Stimulated activated CD4-positive, alpha-beta T cell treated with anti-CD3 and anti-CD28 coated beads, Interleukin-12 subunit alpha, Interleukin-12 subunit beta, amount 100 ng/mL, for 24 hours (primary cell): Measurements from ENCODE around the gene USP34.
"Not testable (repeated sequence)": the region's sequence is repeated elsewhere in the genome, so short reads cannot be mapped to it uniquely, and the experiment has no call there.

Experiments
- DNase-seq, 2 experiments: peaks; one replicate each; pipeline ENCODE4 v3.0.0-alpha.2; 2020; ENCODE audit warnings: low read depth in 2 of 2

The USP34 gene, protein sequence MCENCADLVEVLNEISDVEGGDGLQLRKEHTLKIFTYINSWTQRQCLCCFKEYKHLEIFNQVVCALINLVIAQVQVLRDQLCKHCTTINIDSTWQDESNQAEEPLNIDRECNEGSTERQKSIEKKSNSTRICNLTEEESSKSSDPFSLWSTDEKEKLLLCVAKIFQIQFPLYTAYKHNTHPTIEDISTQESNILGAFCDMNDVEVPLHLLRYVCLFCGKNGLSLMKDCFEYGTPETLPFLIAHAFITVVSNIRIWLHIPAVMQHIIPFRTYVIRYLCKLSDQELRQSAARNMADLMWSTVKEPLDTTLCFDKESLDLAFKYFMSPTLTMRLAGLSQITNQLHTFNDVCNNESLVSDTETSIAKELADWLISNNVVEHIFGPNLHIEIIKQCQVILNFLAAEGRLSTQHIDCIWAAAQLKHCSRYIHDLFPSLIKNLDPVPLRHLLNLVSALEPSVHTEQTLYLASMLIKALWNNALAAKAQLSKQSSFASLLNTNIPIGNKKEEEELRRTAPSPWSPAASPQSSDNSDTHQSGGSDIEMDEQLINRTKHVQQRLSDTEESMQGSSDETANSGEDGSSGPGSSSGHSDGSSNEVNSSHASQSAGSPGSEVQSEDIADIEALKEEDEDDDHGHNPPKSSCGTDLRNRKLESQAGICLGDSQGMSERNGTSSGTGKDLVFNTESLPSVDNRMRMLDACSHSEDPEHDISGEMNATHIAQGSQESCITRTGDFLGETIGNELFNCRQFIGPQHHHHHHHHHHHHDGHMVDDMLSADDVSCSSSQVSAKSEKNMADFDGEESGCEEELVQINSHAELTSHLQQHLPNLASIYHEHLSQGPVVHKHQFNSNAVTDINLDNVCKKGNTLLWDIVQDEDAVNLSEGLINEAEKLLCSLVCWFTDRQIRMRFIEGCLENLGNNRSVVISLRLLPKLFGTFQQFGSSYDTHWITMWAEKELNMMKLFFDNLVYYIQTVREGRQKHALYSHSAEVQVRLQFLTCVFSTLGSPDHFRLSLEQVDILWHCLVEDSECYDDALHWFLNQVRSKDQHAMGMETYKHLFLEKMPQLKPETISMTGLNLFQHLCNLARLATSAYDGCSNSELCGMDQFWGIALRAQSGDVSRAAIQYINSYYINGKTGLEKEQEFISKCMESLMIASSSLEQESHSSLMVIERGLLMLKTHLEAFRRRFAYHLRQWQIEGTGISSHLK (N-terminal part only)

DNA sequence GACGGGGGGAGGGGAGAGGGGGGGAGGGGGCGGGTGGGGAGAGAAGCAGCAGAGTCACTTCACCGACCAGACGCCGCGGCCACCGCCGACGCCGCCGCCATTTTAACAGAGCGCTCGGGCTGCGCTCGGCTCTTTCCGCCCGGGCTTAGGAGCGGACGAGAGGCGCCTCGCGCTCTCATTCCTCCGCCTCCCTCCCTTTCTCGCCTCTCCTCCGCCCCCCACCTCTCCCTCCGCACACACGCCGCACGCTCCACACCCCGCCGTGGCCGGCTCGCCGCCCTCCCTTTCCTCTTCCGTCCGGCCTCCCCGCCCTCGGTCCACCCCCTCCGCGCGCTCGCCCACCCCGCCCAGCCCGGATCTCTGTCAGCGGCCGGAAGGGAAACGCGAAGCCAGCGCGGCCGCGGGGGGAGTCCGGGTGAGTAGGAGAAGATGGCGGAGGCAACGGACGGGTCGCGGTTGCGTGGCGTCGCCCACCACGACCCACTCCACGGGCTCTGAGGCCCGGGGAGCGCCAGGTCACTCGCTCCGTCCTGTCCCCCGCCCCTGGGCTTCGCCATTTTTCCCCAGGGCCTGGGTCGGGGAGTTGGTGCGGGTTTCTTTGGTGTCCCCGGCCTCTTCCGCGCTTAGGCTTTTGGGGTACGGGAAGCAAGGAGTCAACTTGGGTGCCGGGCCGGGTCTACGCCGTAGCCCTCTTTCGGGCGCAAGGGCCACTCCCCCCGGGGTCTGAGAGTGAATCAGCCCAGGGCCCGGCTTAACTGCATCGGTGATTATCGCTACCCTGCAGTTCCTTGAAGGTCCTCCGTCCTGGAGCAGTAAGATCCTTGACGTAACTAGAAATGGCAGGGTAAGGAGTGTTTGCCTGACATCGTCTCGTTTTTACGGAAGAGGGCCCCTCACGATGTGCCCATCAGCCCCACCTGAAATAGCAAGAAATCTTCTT is at the start of gene USP34:
Gene USP34, minus strand, starts transcription at position 123 of the 940 bp plus-strand sequence. CDS start 395 bp downstream, outside the sequence.
- peak; percentile 84 to 87 for DNase-seq

DNA sequence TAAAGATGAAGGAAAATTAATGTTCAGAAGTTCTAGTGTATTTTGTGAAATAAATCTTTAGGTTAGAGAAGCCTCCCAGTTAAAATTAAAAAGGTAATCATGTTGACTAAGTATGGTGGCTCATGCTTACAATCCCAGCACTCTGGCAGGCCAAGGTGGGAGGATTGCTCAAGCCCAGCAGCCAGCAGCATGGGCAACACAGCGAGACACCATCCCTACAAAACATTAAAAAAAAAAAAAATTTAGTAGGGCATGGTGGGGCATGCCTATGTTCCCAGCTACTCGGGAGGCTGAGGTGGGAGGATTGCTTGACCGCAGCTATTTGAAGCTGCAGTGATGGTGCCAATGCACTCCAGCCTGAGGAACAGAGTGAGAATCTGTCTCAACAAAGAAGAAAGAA is 49.4 kb upstream of the USP34 start:
- DNase-seq, result no peak

DNA sequence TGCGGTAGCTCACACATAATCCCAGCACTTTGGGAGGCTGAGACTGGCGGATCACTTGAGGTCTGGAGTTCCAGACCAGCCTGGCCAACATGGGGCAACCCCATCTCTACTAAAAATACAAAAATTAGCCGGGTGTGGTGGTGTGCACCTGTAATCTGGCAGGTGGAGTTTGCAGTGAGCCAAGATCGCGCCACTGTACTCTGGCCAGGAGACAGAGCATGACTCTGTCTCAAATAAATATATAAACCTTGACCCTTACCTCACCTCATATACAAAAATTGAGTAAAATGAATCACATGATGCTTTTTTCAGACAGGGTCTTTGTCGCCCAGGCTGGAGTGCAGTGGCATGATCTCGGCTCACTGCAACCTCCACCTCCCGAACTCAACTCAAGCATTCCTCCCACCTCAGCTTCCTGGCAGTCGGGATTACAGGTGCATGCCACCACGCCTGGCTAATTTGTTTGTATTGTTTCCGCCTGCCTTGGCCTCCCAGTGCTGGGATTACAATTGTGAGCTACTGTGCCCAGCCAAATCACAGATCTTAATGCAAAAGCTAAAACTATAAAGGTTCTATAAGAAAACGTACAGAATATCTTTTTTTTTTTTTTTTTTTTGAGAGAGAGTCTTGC is 42.0 kb upstream of the USP34 start:
- no peak for DNase-seq

DNA sequence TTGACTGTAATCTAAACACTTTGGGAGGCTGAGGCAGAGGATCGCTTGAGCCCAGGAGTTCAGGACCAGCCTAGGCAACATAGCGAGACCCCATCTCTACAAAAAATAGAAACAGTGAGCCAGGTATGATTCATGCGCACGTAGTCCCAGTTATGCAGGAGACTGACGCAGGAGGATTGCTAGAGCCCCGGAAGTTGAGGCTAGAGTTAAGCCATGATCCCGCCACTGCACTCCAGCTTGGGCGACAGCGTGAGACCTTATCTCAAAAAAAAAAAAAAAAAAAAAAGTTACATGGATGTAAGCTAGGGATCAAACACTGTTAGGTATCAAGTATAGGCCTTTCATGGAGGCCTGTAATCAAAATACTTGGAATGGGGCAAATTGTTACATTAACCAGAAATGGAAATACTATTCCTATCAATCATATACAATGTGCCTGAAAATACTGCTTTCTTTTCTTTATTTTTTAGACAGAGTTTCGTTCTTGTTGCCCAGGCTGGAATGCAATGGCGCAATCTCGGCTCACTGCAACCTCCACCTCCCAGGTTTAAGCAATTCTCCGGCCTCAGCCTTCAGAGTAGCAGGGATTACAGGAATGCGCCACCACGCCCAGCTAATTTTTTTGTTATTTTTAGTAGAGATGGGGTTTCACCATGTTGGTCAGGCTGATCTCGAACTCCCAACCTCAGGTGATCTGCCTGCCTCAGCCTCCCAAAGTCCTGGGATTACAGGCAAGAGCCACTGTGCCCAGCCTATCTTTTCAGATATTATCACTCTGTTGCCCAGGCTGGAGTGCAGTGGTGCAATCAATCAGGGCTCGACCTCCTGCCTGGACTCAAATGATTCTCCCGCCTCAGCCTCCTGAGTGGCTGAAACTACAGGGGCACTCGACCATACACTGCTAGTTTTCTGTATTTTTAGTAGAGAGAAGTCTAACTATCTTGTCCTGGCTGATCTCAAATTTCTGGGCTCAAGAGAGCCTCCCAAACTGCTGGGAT is 40.1 kb upstream of the USP34 start:
- no peak for DNase-seq

DNA sequence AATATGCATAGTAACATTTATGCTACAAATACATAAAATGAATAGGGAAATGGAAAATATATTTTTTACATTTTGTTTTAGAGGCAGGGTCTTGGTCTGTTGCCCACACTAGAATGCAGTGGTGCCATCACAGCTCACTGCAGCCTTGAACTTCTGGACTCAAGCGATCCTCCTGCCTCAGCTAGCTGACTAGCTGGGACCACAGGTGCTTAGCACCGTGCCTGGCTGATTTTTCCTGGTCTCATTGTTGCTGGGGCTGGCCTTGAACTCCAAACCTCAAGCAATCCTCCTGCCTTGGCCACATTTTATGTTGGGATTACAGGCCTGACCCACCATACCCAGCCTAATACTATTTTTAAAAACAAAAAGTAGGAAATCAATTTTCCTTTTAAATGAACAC is 34.1 kb upstream of the USP34 start:
- no peak for DNase-seq

DNA sequence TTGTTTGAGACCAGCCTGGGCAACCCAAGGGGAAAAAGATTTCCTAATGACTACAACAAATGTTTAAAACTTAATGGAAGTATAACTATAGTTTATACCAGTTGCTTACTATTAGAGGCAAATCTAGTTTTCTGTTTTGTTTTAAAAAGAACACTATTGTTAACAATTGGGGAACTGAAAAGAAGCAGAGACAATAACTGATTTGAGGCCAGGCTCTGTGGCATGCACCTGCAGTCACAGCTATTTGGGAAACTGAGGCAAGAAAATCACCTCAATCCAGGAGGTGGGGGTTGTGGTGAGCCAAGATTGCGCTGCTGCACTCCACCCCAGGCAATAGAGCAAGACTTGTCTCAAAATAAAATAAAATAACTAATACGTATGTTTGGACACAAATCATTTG is 28.2 kb upstream of the USP34 start:
- no peak for DNase-seq

DNA sequence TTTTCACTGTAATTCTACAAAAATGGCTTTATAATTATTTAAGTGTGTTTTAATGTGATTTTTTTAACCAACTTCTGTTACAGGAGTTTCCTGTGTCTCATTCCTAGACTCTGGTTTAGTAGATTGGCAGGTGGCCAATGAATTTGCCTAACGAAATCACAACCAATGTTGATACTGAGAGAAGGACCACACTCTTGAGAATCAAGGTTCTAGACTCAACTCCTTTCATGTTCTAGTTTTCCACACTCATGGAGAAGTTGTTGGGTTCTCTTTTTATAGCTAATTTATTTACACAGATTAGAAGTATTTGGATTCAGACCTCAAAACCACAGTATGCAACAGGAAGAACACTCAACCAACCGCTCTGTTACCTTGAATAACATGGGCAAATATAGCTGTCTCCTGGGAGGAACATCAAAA is 22.6 kb upstream of the USP34 start:
- no peak for DNase-seq

DNA sequence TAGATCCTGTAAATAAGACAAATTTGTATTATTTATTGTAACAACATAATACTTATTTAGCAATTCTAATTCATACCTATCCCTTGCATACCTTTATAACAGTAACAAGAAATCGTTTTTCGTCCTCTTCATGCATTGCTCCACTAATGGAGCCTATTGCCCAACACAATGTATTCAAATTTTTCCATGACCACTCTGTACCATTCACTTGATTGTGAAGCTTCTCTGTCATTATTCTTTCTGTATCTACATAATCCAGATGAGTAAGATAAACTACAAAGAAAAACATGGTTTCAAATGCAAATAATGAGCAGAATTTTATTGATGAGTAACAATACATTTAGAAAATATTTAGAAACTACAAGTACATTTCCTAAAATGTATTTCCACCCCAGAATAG is 21.6 kb upstream of the USP34 start:
- no peak for DNase-seq

DNA sequence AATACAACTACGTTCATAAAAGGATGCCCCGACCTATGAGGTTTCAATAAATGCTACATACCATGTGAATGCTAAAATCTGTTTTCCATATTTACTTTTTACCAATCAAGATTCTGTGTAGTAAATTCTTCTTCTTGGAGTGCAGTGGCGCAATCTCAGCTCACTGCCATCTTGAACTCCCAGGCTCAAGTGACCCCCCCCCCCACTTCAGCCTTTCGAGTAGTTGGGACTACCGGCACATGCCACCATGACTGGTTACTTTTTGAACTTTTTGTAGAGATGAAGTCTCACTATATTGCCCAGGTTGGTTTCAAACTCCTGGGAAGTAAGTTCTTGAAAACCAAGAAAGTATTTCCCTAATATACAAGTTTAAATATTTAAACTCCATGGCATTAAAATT is 14.4 kb upstream of the USP34 start:
- no peak for DNase-seq

DNA sequence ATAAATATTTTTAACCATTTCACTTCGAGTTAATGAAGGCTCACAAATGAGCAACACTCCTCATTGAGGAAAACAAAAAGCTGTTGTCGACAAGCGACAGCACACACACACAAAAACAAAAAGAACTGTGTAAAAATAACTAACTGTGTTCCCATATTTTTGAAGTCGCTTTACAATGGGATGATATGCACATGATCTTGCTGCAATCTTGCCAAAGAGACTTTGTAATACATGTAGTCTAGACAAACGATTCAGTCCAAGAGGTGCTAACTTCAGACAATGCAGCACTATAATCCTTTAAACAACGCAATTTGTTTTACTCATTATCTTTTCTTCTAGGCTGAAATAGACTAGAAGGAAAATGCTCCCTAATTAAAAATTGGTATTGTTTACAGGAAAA is 7.2 kb upstream of the USP34 start:
- no peak for DNase-seq

DNA sequence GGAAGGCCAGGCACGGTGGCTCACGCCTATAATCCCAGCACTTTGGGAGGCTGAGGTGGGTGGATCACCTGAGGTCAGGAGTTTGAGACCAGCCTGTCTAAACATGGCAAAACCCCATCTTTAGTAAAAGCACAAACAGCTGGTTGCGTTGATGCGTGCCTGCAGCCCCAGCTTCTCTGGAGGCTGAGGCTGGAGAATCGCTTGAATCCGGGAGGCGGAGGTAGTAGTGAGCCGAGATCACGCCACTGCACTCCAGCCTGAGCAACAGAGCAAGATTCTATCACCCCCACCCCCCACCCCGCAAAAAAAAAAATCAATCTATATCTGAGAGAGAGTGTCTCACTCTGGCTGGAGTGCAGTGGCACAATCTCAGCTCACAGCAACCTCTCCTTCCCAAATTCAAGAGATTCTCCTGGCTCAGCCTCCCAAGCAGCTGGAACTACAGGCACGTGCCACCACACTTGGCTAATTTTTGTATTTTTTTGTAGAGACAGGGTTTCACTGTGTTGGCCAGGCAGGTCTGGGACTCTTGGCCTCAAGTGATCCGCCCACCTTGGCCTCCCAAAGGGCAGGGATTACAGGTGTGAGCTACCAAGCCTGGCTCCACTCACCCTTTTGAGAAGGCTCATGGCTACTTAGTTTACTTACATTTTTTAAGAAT is 6.2 kb upstream of the USP34 start:
- DNase-seq, result not testable (repeated sequence)

DNA sequence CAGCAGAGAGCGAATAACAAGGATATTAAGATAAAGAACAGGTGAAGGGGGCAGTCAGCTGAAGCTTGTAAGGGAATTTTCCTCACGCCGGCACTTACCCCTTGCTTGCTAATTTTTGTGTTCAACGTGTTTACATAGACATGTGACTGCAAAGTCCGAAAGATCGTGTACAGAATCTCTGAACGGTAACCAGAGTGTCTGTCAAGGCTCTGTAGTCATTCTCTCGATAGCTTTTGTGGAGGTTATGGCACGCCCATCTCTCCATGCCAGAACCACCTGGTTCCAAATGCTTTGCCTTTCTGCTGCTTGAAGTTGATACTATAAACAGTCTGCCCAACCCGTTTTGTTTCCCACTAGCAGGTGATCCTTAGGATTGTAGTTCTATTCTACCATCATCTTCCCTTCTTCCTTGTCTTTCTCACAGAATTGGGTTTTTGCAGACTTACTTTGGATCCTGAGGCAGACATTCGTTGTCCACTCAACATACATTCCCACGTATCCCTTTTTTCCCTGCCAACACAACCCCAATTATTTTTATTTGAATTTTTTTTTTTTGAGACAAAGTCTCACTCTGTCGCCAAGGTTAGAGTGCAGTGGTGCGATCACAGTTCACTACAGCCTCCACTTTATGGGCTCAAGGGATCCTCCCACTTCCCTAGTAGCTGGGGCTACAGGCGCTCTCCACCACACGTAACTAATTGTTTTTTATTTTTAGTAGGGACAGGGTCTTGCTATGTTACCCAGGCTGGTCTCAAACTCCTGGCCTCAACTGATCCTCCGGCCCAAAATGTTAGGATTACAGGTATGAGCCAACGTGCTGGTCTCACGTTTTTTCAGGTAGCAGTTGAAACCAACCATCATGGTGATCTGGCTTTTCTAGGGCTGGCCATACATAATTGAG is 1.3 kb upstream of the USP34 start:
- no peak for DNase-seq

DNA sequence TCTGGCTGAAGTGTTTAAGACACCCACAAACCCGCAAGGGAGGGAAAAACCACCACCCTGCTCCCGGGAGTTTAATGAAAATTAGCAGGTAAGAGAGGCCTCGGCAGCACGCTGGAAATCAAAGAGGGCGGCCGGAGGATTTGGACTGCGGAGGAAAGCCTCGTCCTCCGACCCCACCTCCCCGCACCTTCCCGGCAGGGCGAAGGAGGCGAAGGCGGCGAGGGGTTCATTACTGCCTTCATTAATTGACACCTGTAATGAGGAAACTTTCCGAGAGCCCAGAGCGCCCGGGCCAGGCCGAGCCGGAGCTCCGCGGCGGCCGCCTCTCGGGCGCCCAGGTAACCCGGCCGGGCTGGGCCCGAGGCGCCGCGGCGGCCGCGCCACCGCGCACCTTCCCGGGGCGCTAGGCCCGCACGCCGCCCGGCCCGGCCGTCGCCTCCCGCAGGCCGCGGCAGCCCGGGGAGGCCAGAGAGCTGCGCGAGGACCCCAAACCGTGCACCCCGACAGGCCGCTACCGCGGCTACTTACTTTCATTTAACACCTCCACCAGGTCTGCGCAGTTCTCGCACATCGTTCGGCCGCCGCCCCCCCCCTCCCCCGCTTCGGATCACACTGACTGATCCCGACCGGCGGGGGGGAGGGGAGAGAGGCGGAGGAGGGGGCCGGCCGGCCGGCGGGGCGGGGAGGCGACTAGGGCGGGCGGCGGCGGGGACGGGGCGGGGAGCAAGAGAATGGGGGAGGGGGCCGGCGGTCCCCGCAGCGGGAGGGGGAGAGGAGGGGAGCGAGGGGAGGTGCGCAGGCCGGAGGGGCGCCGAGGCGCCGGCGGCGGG is 550 bp downstream of the USP34 start:
- DNase-seq, result peak; percentile 70 to 86

DNA sequence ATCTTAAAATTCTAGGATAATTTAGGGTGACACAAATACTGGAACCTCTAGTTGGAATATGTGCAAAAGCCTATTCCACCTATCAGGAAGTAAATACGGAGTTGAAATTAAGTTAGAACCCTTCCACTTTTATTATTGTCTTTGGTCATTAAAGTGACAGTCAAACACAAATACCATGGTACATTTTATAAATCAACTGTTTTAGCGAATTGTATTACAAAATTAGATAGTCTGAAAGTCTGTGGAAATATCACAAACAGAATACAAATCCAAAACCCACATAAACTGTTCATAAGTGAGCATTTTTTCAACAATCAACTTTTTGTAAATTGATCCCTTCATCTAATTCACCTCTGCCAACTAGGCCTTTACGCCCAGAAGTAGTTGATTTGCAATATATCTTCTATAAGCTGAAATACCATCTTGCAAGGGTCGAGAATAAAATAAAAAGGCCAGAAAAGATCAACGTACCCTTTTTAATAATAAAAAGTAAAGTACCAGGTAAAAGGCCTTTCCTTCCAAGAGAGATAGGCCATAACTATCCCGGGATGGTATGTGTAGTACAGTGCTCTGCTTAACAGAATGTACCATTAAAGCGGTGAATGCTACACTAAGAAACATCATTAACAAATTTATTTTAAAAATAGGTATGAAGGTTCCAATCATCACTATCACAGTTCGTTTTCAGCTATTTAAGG is 1.3 kb downstream of the USP34 start:
- DNase-seq, result no peak

DNA sequence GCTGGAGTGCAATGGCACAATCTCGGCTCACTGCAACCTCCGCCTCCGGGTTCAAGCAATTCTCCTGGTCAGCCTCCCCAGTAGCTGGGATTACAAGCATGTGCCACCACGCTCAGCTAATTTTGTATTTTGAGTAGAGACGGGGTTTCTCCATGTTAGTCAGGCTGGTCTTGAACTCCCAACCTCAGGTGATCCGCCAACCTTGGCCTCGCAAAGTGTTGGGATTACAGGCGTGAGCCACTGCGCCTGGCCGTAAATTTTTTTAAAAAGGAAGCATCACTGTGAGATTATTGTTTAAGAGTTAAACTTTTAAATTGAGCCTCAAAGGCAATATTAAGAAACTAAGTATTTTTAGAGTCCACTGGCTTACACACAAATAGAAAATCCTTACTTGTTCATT is 2.7 kb downstream of the USP34 start:
- not testable (repeated sequence) for DNase-seq

DNA sequence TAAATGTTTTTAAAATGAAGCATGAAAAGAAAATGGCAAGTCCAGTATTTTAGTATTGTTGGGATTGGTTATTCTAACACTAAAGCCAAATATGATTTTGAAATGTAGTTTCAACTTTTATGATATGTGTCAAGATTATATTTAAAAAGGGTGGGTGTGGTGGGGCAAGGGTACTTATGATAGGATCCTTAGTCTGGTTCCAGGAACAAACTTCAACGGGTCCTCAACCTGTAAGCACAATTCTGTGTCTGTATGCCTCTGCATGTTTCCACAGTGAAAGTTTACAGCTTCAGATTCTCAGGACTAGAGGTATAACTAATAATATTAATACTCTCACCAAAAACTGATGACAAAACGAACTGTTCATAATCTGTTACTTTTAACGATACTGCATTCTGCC is 5.8 kb downstream of the USP34 start:
- DNase-seq, result no peak
